ENCODE measurements around the gene GEN1.

GRCh38 chr2:17813010-17813741 is 59.2 kb downstream of the GEN1 start:
- no peak for TF ChIP-seq EZH2phosphoT487 (IDR thresholded peaks at IDR 0.05)
- no peak for TF ChIP-seq CTCF (IDR thresholded peaks at IDR 0.05)
- no peak for TF ChIP-seq EZH2 (IDR thresholded peaks at IDR 0.05)
